Stimulated activated CD8-positive, alpha-beta memory T cell treated with anti-CD3 and anti-CD28 coated beads, Interleukin-12 subunit alpha, Interleukin-12 subunit beta, amount 100 ng/mL, for 1 hour (primary cell): ENCODE data around the gene RAB37.
A peak's percentile ranks its signal among the peaks of the same experiment; 100 is the strongest.

ENCODE experiments used
- DNase-seq: peaks from one replicate; pipeline ENCODE4 v3.0.0-alpha.2; 2020; ENCODE audit warnings: low read depth

Gene RAB37

DNA sequence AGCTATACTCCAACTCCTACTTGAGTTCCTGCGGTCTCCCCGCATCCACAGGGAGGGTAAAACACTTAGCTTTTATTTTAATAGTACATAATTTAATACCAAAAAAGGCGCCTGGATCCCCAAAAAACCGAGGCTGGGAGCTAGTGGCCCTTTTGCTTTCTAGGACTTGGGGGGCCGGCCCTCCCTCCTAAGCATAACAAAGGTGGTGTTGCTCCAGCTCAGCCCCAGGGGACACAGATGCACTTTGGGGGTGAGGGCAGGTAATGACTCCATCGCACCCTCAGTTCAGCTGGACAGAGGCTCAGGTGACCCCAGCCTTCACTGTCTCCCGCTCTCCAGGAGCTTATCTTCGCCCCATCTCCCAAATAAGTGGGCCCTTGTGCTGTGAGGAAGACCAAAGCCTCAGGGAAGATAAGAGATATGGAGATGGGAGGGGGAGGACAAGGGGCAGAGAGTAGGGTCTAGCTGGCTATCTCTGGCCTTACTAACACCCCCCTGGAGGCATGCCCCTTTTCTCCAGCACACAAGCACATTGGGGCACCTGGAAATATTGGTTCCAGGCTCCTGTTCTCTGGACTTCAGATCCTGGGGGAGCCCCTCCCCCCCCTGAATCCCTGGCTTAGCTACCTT lies 8.6 kb downstream of the RAB37 start:
- no peak for DNase-seq

DNA sequence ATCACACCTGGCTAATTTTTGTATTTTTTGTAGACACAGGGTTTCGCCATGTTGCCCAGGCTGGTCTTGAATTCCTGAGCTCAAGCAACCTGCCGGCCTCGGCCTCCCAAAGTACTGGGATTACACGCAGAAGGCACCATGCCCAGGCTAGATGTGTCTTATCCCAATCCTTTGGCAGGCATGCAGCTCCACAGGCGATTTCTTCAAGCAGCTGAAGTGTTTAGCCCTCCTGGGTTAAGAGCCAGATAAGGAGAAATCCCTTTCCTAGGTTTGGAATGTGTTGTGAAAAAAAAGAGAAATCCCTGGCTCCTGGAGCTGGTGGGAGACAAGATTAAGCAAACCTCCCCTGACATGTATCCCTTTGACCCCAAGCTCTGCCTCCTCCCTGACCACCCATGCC lies 9.3 kb downstream of the RAB37 start:
- no peak for DNase-seq

DNA sequence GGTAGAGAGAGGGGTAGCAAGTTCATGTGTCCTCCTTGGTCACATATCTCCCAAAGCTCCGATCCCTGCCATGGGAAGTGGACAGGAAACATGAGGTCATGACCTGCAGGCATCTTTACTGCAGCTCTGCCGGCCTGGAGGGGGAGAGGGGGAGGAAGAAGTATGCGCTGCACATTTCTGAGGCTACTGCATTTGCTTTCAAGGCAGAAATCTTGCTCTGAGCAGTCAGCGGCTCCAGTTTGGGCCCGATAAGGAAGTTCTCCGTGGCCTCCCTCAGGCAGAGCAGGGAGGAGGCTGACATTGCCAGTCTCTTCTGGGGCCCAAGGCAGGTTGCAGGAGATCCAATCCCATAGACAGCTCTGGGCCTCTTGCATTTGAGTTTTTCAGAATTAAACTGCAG lies 9.9 kb downstream of the RAB37 start:
- DNase-seq = no peak

GRCh38 chr17:74748279-74748528 lies 11.1 kb downstream of the RAB37 start:
- DNase-seq = no peak

GRCh38 chr17:74748529-74749278 lies 11.6 kb downstream of the RAB37 start, which contains the start of gene NHERF1:
TSS of gene NHERF1 (plus strand) at chr17:74748628. CDS start at chr17:74748847, 219 bp downstream.
- DNase-seq = peak; percentile 85

DNA sequence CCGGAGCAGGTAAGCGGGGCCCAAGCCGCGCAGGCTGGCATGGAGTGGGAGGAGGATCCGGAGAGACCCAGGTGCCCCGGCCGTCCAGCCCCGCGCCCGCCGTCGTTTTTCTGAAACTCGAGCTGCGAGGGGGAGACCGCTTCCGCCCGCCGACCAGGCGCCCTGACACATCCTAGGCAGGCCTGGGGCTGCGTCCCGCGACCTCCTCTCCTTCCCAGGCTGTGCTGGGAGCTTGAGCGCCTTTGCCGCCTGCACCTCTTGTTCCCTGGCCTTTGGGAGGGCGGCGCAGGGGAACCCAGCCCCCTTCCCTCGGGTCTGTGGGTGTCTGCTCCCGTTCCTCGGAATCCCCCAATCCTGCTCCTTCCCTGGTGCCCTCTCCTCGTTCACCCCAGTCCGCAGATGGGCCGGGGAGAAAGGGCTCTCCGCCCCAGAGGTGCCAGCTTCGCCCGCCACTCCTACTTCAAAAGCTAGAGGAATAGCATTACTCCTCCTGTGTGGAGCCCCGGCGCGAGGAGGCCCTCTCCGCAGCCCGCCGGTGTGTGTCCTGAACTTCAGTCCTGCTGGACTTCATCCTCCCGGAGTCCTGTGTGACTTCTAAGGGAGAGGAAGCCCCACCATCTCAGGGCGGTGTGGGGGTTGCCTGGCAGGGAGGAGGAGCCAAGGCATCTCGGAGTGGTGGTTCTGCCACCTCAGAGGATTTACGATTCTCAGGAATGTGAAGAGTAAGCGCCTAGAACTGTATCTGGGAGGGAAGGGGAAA lies 12.4 kb downstream of the RAB37 start:
- DNase-seq = no peak

DNA sequence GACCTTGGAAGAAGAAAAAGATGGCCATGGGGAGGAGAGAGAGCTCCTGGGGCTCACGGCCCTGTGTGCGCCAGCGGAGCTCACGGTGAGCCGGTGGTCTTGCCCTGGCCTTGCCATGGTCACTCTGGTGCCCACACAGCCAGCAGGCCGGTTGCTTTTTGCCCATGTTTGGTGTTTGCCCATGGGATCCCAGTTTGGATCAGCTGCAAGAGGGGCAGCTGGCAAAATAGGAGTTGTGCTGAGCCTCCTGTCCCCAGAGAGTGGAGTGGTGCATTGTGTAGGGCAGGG lies 12.9 kb downstream of the RAB37 start:
- DNase-seq = no peak

GRCh38 chr17:74750327-74751069 lies 13.4 kb downstream of the RAB37 start:
- no peak for DNase-seq

DNA sequence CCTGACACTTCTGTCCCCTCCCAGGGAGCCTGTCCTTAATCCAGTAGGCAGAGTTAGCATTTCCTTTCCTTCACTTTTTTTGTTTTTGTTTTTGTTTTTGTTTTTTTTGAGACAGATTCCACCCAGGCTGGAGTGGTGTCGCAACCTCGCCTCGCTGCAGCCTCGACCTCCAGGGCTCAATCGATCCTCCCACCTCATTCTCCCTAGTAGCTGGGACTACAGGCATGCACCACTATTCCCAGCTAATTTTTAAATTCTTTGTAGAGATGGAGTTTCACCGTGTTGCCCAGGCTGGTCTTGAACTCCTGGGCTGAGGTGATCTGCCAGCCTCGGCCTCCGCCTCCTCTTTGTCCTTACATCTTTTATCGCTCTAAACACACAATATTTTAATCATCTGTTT lies 15.4 kb downstream of the RAB37 start:
- no peak for DNase-seq

DNA sequence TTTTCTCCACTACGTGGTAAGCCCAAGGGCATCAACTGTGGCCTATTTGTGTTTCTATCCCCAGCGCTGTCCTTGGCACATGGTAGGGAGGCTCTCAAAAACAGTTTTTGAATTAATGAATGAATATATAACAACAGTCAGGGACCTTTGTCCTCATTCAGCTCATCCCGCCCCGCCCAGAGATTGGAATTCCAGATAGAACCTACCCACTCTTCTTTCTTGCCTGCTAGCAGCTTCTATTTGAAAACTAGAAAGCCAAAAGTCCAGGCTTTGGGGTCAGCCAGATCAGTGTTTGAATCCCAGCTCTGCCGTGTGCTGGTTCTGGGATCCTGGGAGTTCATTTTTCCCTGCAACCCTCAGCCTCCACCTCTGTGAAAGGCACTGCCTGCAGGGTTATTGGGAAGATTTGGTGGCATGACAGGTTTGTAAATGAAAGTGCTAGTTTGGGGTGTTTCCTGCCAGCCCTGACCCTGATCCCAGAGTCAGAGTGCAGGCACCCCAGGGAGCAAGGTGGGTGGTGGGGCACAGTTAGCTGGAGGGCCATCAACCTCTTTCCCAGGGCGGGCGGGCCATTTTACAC lies 15.9 kb downstream of the RAB37 start:
- no peak for DNase-seq

- DNase-seq = no peak
Observed at GRCh38 chr17:74754832-74755231, 17.8 kb downstream of the RAB37 start.

DNA sequence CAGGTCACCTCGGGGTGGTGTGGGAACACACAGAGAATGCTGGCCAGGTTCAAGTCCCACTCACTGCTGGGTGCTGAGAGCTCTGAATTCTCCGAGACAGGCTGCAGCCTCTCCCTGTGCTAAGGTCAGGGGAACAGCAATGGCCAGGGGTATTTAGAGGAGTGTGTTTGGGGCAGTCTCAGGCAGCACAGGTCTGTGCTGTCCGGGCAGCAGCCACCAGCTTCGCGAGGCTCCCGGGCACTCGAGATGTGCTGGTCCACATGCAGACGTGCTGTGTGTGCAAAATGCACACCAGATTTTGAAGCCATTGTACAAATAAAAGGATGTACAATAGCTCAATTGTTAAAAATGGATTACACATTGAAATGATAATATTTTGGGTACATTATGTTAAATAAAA lies 18.5 kb downstream of the RAB37 start:
- DNase-seq = no peak

DNA sequence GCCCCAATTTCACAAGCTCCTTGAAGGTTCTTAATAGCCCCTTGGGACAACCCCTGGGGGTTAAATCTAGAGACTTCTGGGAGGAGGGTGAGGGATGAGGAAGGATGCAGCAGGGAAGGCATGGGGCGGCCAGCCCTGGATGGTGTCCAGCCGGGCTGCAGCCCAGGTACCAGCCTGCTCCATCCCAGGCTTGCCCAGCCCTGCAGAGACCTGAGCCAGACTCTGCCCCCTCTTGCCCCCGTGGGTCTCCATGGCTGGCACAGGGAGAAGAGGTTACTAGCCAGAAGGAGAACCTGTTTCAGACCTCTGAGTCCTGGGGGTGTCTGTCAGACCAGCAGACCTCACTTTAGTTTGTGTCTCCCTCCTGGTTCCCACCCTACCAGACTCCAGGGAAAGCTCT lies 19.8 kb downstream of the RAB37 start:
- DNase-seq = no peak

GRCh38 chr17:74757502-74757901 lies 20.4 kb downstream of the RAB37 start:
- DNase-seq = no peak

DNA sequence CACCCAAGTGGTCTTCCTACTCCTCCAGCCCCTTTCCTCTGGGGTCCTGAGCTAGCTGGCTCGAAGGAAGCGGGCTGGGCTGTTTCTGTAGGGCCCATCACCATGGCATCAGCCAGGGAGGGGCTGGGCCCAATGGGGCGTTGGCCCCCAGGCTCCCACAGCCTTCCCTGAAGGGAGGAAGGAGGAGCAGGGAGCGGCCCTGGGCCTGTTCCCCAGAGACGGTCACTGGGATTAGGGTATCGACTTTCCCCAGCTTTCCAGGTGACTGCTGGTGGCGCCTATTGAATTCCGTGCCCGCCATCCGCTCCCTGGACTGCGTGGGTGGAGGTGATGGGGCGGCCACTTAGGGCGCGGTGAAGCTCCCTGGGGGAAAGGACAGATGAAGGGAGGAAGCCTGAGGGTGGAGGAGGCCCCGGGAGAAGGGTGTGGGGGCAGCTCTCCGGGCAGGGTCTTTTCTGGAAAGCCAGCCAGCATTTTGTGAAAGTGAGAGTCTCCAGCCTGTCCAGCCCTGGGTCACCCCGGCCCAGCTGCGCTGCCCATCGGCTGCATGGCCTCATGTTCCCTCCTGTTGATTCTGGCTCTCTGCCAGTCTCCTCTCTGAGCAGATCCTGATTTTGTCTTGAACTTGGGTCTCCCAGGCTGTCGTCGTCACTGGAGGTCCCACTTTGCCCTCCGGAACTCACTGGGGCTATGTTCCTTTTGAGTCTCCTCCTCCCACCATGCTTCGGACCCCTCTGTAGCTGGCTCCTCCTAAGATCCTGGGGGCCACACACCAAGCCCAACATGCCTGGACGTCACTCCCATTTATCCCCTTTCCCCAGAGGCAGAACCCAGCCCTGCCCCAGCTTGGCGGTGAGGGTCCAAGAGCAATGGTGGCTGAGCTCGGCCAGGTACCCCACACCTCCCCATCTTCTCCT lies 21.1 kb downstream of the RAB37 start:
- DNase-seq = no peak

GRCh38 chr17:74758848-74759168 lies 21.8 kb downstream of the RAB37 start:
- no peak for DNase-seq

DNA sequence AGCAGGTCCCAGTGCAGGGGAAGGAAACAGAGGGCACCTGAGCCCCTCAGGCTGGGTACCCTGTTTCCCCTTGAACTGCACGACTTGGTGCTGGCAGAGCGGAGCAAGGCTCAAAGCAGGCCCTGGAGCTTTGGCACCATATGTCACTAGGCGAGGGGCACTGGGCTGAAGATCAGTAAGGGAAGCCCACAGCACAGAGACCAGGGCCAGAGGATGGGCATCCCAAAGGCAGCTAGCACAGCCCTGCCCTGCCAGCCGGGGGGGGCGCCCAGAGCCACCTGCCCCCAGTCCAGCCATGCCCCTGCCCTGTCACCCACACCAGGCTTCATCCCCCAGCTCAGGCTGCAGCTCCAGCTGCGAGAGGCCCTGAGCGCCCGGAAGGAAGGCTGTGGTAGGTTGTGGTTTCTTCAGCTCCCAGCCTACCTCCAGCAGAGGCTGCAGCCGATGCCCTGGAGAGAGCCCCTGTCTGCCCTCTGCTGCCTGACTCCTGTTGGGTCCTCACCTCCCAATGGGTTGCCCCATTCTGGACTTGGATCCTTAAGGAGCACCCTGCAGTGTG lies 22.3 kb downstream of the RAB37 start:
- no peak for DNase-seq

GRCh38 chr17:74759941-74760340 lies 22.9 kb downstream of the RAB37 start:
- no peak for DNase-seq

GRCh38 chr17:74760404-74761105 lies 23.5 kb downstream of the RAB37 start:
- no peak for DNase-seq

DNA sequence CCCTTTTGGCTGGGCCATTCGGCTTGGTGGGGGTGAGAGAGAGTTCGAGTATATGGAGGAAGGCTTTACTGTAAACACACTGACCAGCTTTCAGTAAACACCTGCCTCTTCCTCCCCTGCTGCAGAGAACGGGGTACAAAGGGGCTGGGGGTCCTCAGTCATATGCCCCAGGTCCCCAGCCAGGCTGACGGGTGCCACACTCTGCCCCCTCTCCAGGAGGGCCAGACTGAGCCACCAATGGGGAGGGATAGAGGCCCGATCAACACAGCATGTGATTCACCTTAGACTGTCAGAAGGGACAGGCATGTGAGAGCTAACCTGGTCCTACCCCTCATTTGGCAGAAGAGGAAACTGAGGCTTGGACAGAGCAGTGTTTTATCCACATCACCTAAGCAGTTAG lies 24.4 kb downstream of the RAB37 start:
- no peak for DNase-seq

- DNase-seq = no peak
Observed at GRCh38 chr17:74761931-74762330, 24.9 kb downstream of the RAB37 start.
